CD4-positive, alpha-beta T cell treated with Interleukin-15 for 4 hours (primary cell): ENCODE results near the gene SMPDL3B.
"Not testable (repeated sequence)": the region's sequence is repeated elsewhere in the genome, so short reads cannot be mapped to it uniquely, and the experiment has no call there.

Experiments used
- DNase-seq: peaks from one replicate; pipeline ENCODE4 v3.0.0-alpha.2; 2020; ENCODE audit warnings: low spot score

SMPDL3B gene

GRCh38 chr1:27970401-27970800 is 35.6 kb downstream of the SMPDL3B start:
- DNase-seq, result no peak

GRCh38 chr1:27971674-27972073 is 36.9 kb downstream of the SMPDL3B start:
- DNase-seq, result no peak

- no peak for DNase-seq
These were observed 37.3 kb downstream of the SMPDL3B start for GRCh38 chr1:27972141-27972540.

GRCh38 chr1:27973771-27974416 is 39.1 kb downstream of the SMPDL3B start:
- no peak for DNase-seq

- no peak for DNase-seq
These were observed 39.6 kb downstream of the SMPDL3B start for GRCh38 chr1:27974417-27974781.

GRCh38 chr1:27979151-27979858 is 44.5 kb downstream of the SMPDL3B start:
- DNase-seq, result peak; percentile 55

- no peak for DNase-seq
These were observed 45.0 kb downstream of the SMPDL3B start for GRCh38 chr1:27979859-27980201.

GRCh38 chr1:27980216-27980845 is 45.5 kb downstream of the SMPDL3B start:
- no peak for DNase-seq

GRCh38 chr1:27981145-27981544 is 46.3 kb downstream of the SMPDL3B start:
- DNase-seq, result no peak

- no peak for DNase-seq
These were observed 56.2 kb downstream of the SMPDL3B start for GRCh38 chr1:27990920-27991537.

- peak; percentile 57 for DNase-seq
These were observed 57.5 kb downstream of the SMPDL3B start for GRCh38 chr1:27992276-27992675.

- no peak for DNase-seq
These were observed 58.4 kb downstream of the SMPDL3B start for GRCh38 chr1:27993241-27993640.

GRCh38 chr1:27994060-27994459 is 59.3 kb downstream of the SMPDL3B start:
- no peak for DNase-seq

GRCh38 chr1:27994526-27994925 is 59.7 kb downstream of the SMPDL3B start:
- not testable (repeated sequence) for DNase-seq

- DNase-seq, result no peak
These were observed 64.3 kb downstream of the SMPDL3B start for GRCh38 chr1:27999055-27999454.

- DNase-seq, result no peak
These were observed 67.8 kb downstream of the SMPDL3B start for GRCh38 chr1:28002600-28002999.

GRCh38 chr1:28003117-28003516 is 68.3 kb downstream of the SMPDL3B start:
- DNase-seq, result not testable (repeated sequence)
